BJ (cell line): ENCODE data around the gene PGF. TPM values are rescaled to one million over a fixed set of nuclear protein-coding genes. Genes with fewer than 3 reads are reported as not detected.

Experiments
- CTCF ChIA-PET: fragments of 350-600 bp; formaldehyde crosslinking; extraction: SDS; loops from one replicate; lab custom pipeline; 2021; ENCODE audit warnings: antibody characterized with exemption, inconsistent platforms; lab: Yijun Ruan, JAX
- POLR2A ChIA-PET: fragments of 300-600 bp; sonication (Branson Sonifier 250); formaldehyde crosslinking; extraction: SDS; loops from one replicate; lab custom pipeline; 2021; ENCODE audit warnings: antibody characterized with exemption; lab: Charles Lee
- DNase-seq: peaks from one replicate; pipeline ENCODE4 v3.0.0-alpha.2; 2011; ENCODE audit warnings: low read depth
- H3K27me3 ChIP-seq: 2 replicates; pipeline ENCODE4 v1.6.0; 2011; ENCODE audit warnings: low read length; ENCODE audit not compliant: control insufficient read depth, insufficient read depth
- H3K36me3 ChIP-seq: 2 replicates; pipeline ENCODE4 v1.5.1; 2011; ENCODE audit warnings: low read length; ENCODE audit not compliant: control insufficient read depth, insufficient read depth
- H3K4me3 ChIP-seq: 2 replicates; pipeline ENCODE4 v1.5.1; 2011; ENCODE audit warnings: low read depth, mild to moderate bottlenecking, control low read depth, low read length
- CTCF ChIP-seq: IDR thresholded peaks from 2 replicates; pipeline ENCODE4 v1.5.1; 2011; ENCODE audit warnings: low read depth, mild to moderate bottlenecking, control low read depth, inconsistent platforms, low read length, moderate library complexity; ENCODE audit not compliant: insufficient read depth
- polyA plus RNA-seq: library from polyadenylated mRNA; depleted of rRNA; stranded (reverse); fragments of >200 nt; gene quantifications from 2 replicates; pipeline ENCODE4 v1.2.3, GENCODE V29; 2011

The PGF gene
- polyA plus RNA-seq, 1 experiment: 4.1 TPM

GRCh38 chr14:74920281-74920680, 35.1 kb downstream of the PGF start:
- TF ChIP-seq CTCF: no peak
- ChIA-PET CTCF (interaction anchor here (3.3 kb wide), 1 partner anchor 14 kb away, joined by 8 read pairs; no protein-coding TSS in a partner anchor), POLR2A (no interaction called here)
- no peak for DNase-seq
- Histone ChIP-seq H3K4me3 (no peak overlapping the region), H3K36me3 (no peaks in the 10 kb centered on the region), H3K27me3 (no peaks in the 10 kb centered on the region)

- Histone ChIP-seq H3K36me3 (no peaks in the 10 kb centered on the region), H3K27me3 (no peaks in the 10 kb centered on the region), H3K4me3 (no peak overlapping the region)
- no peak for DNase-seq
- ChIA-PET CTCF (interaction anchor here (0.7 to 3.3 kb wide), 2 partner anchors 14 to 170 kb away, joined by 3 to 8 read pairs; no protein-coding TSS in a partner anchor), POLR2A (no interaction called here)
- no peak for TF ChIP-seq CTCF
These were observed 35.8 kb downstream of the PGF start for GRCh38 chr14:74919421-74920165.

DNA sequence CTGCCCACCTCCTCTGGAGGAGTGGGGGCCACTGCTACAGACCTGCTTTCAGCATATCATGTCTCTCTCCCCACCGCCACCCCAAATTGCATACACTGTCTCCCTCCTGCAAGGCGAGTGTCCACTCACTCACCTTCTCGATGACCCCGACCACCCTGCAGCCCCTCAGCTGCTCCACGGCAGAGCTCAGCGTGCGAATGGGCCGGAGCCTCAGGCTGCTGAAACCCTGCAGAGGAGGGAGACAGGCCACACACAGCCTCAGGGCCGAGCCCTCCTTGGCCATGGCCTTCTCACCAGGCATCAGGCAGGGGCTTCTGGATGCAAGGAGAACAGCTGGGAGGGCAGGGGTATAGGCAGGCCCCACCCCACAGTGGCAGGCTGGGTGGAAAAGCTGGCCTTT, 37.0 kb downstream of the PGF start:
- no peak for DNase-seq
- POLR2A ChIA-PET: no interaction called here
- TF ChIP-seq CTCF: no peak
- Histone ChIP-seq H3K27me3 (no peaks in the 10 kb centered on the region), H3K36me3 (no peaks in the 10 kb centered on the region), H3K4me3 (no peak overlapping the region)
- CTCF ChIA-PET: interaction anchor here (1.1 to 4.9 kb wide), 4 partner anchors 13 to 170 kb away, joined by 3 to 44 read pairs (median 6); no protein-coding TSS in a partner anchor

DNA sequence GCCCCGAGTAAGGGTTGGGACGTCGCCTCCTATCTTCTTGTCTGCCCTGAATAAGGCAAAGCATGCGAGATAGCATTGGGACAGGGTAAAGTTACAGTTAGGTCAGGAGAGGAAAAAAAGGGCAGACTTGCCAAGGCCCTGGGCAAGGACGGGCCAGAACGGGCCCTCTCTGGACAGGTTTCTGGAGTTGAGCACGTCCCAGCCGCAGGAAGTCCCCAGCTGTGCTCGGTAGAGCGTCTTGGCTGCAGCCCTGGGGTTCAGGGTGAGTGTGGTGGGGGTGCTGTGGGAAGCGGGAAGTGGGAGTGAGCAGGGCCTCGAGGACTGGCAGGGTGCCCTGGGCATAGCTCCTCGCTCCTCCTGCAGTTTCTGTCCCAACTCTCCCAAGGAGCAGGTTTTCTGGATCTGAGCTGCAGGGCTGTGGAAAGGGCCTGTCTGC, 37.7 kb downstream of the PGF start:
- no peak for TF ChIP-seq CTCF
- ChIA-PET CTCF (interaction anchor here (0.8 to 4.9 kb wide), 8 partner anchors 9 to 171 kb away, joined by 3 to 44 read pairs (median 4); no protein-coding TSS in a partner anchor), POLR2A (no interaction called here)
- no peak for DNase-seq
- Histone ChIP-seq H3K27me3 (no peaks in the 10 kb centered on the region), H3K4me3 (no peak overlapping the region), H3K36me3 (no peaks in the 10 kb centered on the region)

DNA sequence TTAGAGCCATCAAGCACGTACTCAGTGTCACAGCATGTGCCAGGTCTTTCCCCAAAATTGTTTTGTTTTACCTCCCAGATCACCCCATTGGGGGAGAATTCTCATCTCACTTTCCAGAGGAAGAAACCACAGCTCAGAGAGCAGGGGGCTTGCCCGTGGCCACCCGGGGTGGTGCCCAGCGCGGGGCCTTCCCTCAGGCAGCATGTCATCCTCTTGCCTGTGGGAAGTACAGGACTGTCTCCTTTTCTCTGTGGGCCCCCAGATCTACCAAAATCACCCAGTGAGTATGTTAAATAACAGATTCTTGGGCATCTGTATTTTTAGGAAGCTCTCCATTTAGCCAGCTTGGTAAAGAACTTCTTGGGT, 38.2 kb downstream of the PGF start:
- Histone ChIP-seq H3K4me3 (no peak overlapping the region), H3K27me3 (no peaks in the 10 kb centered on the region), H3K36me3 (no peaks in the 10 kb centered on the region)
- no peak for DNase-seq
- no peak for TF ChIP-seq CTCF
- POLR2A ChIA-PET: no interaction called here
- CTCF ChIA-PET: interaction anchor here (0.8 to 4.9 kb wide), 6 partner anchors 9 to 171 kb away, joined by 3 to 44 read pairs (median 4); no protein-coding TSS in a partner anchor
